Medulla oblongata (tissue), 1 donor: ENCODE data around the gene PRR18.
A peak's percentile ranks its signal among the peaks of the same experiment; 100 is the strongest.

Experiments
- DNase-seq: peaks from one replicate; pipeline ENCODE4 v3.0.0-alpha.2; 2015; ENCODE audit errors: extremely low spot score

Gene PRR18

DNA sequence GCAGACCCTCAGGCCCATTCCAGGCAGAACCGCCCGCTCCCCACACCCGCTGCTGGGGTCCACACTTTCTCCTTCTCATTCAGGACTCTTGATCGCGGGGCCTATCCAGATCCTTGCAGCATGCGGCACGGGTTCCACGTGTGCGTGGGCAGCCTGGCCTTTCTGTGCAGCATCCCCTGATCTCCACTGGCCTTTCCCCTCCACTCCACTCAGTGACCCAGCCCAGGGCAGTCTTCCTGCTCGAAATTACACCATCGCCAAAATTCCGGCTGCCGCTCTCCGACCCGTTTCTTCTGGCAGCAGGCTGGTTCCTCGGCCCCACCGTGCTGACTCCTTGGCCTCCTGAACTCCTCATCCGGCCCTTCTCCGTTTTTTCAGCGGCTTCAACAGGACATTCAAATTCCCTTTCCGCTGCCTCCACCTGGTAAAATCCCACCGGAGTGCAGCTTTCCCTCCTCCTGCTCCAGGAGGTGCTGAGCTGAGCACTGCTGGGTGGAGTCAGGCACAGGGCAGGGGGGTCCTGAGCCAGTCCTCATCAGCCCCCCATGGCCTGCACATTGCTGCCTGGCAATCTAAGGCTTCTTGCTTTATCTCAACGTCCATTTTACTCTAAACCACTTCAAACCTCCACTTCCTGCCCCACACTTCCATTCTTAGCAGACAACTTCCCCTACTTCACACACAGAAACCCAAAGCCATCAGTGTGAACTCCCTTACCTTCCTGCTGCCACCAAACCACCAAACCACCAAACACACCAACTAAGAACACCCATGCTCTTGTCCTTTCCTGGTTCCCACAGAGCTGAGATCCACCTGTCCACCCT, 25.2 kb upstream of the PRR18 start:
- no peak for DNase-seq

DNA sequence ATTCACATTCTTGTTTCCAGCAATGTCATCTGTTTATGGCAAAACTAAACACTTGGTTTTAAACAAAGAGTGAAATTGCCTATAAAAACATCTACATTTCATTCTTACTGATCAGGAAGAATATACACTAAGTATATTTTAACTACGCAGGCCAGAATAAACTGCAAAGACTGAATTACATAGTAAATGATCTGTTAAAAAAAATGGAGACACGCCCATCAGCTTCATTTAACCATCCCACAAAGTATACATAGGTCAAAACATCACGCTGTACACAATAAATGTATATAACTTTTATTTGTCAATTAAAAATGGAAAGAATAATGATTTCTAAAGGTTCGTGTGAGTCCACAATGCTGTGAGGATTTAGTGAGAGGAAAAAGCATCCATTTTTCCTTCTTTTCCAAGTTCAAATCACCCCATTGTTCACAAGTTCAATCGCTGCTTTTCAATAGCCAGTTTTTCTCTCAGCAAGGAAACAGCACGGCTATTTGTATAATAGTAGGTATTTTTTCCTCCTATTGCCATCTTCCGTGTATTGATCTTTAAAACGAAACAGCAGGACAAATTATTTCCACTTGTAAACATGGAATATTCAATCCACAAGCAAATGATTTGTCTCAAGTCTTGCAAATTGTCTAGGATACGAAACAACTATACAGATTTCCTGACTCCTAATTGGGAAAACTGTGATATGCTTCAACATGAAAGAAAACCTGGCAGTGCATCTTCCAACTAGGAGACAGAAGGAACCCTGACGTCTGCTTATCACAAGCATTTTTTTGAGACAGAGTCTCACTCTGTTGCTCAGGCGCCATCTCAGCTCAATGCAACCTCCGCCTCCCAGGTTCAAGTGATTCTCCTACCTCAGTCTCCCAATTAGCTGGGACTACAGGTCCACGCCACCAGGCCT, 23.6 kb upstream of the PRR18 start:
- DNase-seq = peak; percentile 50

DNA sequence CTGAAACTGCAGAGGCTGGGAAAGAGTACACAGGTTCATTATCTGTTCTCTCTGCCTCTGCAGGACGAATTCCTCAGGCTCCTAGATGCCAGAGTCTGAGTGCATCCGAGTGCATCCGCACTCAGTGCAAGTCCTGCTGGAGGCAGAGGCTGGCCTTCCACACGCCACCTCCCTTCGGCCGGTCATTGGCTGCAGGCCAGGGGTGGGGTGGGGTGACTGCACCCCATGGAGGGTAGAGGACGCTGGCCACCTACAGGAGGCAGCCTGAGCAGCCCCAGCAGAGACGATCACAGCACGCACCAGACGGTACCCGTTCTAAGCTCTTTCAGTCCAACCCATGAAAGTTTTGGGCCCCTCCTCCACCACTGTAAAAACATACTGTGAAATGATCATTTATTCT, 22.4 kb upstream of the PRR18 start:
- peak; percentile 78 for DNase-seq

DNA sequence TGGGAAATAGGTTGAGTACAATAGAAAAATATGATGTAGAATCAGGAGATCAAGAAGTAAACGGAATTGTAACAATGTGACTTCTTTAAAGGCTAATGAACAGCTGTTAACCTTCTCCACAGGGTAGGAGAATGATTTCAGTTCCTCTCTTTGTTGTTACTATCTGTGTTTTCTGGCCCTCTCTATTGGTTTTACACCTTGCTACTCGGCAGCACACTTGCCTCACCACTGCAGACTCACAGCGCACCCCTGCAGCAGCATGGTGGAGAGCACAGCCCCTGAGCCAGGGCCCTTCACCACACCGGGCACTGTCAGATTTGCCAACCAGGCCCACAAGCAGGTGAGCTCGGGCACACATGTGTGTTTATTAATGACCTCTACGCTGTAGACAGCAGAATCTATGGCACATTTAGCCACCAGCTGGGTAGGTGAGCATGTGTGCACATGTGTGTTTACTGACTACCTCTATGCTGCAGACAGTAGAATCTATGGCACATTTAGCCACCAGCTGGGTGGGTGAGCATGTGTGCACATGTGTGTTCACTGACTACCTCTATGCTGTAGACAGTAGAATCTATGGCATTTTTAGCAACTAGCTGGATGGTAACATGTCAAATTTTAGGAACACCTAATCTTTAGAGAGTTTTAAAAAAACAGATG, 17.3 kb upstream of the PRR18 start:
- DNase-seq = no peak

DNA sequence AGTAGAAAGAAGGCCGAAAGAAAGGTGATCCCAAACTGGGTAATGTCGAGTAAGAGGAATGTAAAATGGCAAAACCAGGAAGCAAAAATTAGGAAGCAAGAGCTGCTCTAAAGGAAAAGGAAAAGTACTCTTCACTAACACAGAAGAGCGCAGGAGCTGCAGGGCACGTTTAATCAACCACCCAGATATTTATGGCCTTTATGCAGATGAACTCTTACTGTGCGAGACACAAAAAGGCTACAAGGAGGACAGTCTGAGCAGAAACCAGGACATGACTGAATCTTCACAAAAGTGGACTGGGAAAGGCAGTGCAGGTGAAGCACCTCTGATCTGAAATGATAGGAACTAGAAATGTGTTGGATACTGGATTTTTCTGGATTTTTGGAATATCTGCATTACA, 15.2 kb upstream of the PRR18 start:
- no peak for DNase-seq

DNA sequence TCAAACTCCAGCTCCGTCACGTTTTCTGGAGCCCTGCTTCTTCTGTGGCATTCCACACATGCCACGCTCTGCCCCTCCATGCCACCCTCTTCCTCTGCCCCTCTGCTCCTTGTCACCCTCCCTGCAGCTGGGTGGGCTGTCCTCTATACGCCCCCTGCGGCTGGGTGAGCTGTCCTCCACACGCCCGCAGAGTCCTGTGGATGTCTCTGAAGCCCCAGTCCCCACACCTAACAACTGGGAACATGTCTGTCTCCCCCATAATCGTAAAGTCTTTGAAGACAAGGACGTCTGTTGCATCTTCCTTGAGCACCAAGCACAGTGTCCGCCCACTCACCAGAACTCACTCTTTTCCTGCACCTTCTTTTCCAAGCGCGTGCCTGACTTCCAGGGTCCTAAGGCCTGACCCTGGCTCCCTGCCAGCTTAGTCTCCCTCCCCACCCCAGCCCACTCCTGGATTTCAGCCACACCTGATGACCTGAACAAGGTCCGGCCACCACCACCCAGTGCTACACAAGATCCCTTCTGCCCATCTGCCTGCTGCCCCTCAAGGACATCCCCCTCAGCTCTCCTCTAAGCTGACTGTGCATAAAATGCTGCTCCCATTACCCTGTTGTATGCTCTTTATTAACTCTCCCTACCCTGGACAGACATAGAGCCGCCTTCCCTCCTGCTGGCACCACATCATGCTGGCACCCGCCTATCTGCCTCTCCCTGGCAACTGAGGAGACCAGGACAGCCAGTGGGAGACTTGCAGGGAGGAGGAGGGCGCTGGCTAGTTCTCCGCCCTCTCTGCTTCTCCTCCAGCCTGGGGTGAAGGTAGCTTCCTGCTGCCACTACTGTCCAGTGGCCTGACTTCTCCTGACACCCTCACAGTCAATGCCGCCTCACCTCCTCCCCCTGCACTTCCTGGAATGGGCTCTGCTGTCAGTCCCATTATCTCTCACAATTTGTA, 10.7 kb upstream of the PRR18 start:
- DNase-seq = no peak

DNA sequence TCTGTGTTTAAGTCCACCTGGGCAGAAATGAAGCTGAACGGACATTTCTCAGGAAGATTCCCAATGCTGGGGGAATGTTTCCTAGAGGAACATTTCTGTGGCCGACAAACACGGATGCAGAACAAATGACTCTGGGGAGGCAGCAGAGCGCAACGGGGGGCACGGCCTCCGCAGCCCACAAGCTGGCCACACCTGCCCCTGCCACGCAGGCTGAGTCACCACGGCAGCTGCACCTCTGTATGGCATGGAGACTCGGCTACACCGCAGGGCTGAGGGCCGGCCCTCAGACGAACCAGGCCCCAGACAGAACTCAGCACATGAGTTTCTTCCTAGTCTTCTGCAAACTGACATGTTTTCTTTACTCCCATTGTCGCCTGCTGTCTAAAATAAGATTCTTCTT, 10.0 kb upstream of the PRR18 start:
- no peak for DNase-seq

DNA sequence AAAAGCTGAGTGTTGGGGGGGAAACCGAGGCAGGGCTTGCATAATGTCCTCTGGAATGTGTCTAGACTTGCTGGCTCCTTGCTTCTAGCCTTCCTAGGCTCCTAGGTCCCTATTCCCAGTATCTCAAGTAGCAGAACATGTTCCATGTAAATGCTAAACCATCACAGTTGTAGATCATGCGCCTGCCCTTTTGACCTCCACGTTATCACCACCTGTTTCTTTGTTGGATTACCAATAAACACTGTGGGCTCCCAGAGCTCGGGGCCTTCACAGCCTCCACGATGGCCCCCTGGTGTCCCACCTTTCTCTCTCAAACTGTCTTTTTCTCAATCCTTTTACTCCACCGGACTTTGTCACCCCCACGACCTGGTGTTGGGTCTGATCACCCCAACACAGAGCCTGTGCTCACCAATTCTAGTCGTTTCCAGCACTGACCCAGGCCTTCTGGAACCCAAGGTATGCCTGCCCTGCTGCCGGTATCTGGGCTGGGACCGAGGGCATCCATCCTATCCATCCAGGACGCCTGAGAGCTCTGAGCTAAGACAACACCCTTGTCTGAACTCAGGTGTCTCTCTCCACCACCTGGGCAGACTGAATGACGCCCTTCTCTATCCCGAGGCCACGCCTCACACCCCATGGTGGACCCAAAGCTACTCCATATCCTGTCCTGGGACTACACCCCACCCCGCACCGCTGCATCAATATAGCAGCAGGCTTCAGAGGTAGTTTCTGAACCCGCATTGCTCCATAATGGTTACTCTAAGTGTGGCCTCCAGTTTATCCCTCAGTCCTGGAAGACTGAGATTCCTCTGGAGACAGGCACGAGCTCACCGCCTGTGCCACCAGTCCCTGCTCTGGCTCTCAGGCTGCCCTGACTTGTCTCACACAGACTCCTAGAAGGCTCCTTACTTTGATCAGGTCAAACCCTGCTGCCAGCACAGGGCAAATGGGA, 9.3 kb upstream of the PRR18 start:
- no peak for DNase-seq

DNA sequence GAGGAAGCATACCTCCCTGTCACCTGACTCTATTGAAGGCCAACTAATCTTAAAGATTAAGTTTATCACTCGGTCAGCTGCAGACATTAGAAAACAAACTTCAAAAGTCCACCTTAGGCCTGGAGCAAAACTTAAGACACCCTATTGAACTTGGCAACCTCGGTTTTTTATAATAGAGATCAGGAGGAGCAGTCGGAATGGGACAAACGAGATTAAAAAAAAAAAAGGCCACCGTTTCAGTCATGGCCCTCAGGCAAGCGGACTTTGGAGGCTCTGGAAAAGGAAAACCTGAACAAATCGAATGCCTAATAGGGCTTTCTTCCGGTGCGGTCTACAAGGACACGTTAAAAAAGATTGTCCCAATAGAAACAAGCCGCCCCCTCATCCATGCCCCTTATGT, 7.2 kb upstream of the PRR18 start:
- no peak for DNase-seq

DNA sequence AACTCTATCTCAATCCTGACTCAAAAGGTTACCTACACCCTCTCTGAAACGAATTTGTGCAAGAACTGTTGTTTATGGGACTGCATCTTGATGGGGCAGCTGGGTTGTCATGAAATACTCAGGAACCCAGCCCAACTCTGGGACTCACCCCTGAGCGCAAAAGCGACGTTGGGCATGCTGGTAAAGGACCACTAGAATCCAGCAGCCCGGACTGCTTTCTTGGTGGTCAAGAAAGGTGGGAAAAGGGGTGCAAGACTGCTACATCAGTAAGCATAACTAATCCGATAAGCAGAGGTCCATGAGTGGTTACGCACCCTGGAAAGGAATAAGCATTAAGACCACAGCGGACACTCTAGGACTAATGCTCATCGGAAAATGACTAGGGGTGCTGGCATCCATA, 6.3 kb upstream of the PRR18 start:
- DNase-seq = no peak

DNA sequence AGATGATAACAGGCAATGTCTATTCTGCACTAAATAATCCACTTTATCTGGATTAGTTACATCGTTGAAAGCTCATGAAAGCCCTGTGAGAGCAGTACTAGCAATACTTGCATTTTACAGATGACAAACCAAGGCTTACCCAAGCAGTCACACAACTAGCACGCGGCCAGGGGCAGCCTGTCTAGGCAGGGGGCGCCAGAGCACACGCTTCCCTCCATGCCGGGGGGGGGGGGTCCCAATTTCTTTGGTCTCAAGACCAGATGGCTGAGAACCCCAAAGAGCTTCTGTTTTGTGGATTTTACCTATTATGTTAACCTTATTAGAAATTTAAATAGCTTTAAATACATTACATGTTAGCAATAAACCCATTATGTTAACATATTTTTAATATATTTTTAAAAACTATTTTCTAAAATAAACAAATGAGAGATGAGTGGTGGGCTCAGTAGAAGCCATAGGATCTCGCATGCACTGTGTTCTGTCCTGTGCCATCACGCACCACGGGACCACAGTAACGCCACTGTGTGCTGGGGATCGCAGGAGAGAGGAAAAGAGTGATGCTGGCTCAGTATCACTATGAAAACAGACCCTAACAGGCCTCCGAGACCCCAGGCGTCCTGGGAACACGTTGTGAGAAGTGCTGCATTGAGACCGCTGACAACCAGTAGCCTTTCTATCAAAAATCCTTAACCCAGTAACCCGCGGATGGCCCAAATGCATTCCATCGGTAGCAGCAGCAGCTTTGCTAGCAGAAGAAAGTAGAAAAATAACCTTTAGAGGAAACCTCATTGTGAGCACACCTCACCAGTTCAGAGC, 5.3 kb upstream of the PRR18 start:
- peak; percentile 75 for DNase-seq

DNA sequence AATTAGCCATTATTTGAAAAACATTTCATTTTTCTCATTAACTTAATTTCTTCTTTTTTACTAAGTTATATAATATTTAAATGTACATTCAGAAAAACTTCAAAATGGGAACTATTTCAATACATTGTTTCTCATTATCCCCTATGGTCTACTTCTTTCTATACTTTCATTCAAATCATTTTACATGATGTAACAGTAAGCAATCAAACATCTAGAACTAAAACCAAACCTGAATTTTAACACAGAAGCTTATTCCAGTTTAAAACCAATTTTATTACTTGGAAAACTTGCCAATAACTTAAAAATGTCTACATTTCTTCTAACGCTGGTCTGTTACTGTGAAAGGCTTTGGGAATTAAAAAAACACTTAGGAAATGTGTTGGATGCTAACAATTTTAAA, 4.6 kb upstream of the PRR18 start:
- no peak for DNase-seq

DNA sequence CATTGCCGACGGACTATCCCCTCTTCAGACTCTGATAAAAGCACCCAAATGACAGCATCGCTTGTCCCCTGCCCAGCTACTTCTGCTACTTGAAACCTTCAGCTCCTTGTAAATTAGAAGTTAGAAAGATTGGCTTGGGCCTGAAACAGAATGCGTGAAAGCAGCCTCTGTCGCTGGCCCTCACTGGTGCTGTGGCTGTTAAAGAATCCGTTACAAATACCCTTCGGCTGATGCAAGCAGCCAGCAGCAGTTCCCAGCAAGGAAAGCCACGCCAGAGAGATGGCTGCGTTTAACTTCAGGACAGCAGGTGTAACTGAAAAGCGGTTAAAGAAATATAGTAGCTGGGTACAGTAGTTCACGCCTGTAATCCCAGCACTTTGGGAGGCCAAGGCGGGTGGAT, 2.4 kb upstream of the PRR18 start:
- no peak for DNase-seq

DNA sequence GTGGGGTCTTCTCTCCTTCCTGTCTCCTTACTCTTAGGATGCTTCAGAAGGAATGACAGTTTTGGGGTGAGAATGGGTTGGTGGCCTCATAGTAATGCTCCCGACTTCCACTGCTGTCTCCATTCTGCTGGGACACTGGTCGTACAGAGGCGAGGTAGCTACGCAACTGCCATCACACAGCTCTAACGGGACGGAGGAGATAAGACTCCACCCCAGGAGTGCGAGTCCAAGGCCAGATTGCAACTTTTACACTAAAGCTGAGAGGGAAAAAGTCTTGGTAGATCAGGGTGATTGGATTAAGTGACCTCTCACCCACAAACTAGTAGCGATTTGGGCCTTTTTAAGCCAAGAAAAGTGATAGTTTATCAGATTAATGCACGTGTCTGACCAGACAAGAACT, 1.8 kb upstream of the PRR18 start:
- no peak for DNase-seq

DNA sequence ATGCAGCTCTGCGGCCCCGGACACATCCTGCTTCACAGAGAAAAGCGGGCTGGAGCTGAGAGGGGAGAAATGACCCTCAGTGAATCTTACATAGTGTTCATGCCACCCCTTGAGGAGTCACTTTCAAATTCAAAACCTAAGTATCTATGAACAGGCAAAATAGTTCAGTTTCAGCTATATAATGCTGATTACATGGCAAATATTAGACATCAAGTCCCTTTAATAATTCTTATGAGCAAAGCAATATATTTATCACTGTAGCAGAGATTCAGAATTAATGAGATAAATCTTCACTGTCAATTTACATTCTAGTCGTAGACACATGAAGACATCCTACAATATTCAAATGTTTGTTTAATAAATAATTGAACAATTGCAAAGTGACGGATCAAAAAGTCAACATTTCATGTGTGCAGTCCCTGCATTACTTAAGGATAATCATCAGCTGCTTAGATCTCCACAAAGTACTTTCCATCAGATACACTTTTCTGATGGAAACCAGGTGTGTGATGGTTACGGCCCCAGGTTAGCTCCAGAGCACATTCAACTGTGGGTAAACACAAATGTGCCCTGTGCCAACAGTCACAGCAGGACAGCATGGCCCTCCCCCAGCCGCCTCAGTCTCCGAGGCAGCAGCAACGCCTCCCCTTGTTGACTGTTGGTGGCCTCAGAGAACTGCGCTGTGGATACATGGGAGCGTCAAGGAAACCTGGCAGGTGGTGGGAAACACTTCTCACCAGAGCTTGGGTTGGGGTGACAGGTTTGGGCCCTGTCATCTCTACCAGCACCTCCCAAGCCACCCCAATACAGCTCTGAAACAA, 787 bp upstream of the PRR18 start:
- peak; percentile 48 for DNase-seq

DNA sequence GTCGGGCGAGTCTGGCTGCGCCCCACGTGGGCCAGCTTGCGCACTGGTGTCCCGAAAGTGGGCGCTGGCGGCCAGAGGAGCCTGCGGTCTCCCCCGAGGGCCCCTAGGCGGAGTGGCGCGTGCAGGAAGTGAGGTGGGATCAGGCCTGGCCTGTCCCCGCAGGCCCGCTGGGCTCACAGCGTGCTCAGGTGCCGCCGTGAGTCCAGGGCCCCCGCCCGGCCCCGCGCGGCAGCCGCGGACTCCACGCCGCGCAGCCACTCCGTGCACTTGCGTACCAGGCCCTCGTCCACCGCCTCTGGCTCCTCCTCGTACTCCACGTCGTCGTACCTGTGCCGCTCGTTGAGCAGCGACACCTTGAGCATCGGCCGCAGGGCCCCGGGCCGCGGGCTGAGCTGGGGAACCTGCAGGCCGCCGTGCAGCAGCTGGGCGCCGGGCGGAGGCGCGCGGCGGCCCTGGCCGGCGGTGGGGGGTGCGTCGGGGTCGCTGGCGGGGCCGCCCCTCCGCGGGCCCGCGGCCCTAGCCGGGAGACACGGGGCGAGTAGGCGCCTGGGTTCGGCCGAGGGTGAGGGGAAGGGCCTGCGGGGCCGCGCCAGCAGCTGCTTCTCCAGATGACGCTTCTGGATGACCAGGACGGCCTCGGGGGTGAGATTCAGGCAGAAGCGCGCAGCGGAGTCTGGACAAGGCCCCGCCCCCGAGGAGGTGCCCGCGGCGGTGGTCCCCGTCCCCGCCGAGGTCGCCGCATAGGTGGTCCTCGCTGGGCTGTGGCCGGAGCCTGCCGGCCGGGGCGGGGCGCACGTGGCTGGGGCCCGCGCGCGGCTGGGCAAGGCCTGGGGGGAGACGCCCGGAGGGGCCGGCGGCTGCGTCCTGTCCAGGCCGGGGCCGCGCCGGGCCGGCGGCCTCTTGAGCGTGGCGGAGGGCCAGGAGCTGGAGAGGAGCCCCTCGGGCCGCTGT, 835 bp downstream of the PRR18 start:
- DNase-seq = no peak

DNA sequence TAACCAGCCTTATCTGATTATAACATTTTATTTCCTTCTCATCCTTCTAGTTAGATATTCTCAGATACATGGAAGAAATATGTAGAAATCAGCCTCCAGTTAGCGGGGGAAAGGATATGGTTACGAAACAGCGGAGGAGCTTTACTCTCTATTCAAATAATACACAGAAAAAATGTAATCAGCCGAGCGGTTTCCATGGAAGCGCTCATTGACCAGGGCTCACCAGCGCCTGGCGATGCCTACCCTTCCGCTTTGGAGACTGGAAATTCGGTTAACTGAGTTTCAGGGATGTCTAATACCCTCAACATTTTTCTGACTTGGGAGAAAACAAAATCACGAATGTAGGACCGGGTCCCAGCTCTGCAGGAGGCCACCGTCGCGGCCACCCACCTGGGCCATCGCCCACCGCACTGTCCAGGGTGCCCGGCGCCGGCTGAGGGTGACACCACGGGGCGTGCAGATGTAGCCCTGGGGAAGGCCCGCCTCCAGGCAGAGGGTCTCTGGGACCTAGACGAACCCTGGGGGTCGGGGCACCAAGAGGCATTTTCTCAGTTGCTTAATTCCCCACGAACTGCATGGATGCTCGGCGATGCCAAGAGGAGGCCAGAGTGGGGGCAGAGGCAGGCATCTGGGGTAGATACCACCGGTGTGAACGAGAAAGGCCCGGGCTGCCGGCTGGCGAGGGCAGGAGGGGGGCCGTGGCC, 1.7 kb downstream of the PRR18 start:
- no peak for DNase-seq
